ENCODE measurements around the gene CACNA1E.

CACNA1E gene

GRCh38 chr1:181496759-181497158 lies 13.4 kb downstream of the CACNA1E start:
- H3K9ac ChIP-seq (ENCODE audit: low read length in 5 of 5), result no peak overlapping the region
- H3K27ac ChIP-seq (ENCODE audit: low read depth, low read length), result no peak overlapping the region
- H3K27me3 ChIP-seq (ENCODE audit: control insufficient read depth in 5 of 5, insufficient read depth in 4 of 5, low read length in 5 of 5), result peaks cover 4 to 32% (median 23%) of the 10 kb centered on the region in 5 donors
- peaks cover 0 to 6% (median 0%) of the 10 kb centered on the region in 5 donors for H3K4me1 ChIP-seq (ENCODE audit: control insufficient read depth in 5 of 5, insufficient read depth in 5 of 5, low read length in 5 of 5)
- H3K36me3 ChIP-seq (ENCODE audit: control insufficient read depth in 5 of 5, insufficient read depth in 5 of 5, low read length in 5 of 5), result no peaks in the 10 kb centered on the region
- H3K9me3 ChIP-seq (ENCODE audit: control insufficient read depth in 5 of 5, low read length in 5 of 5), result no peaks in the 10 kb centered on the region
- H3K4me3 ChIP-seq (ENCODE audit: low read depth in 1 of 5, low read length in 5 of 5), result no peak overlapping the region

GRCh38 chr1:181497870-181498269 lies 14.6 kb downstream of the CACNA1E start:
- H3K4me1 ChIP-seq (ENCODE audit: control insufficient read depth in 5 of 5, insufficient read depth in 5 of 5, low read length in 5 of 5), result peaks cover 0 to 7% (median 2%) of the 10 kb centered on the region in 5 donors
- H3K9ac ChIP-seq (ENCODE audit: low read length in 5 of 5), result no peak overlapping the region
- no peak overlapping the region for H3K27ac ChIP-seq (ENCODE audit: low read depth, low read length)
- no peaks in the 10 kb centered on the region for H3K9me3 ChIP-seq (ENCODE audit: control insufficient read depth in 5 of 5, low read length in 5 of 5)
- H3K36me3 ChIP-seq (ENCODE audit: control insufficient read depth in 5 of 5, insufficient read depth in 5 of 5, low read length in 5 of 5), result no peaks in the 10 kb centered on the region
- peaks cover 4 to 25% (median 23%) of the 10 kb centered on the region in 5 donors for H3K27me3 ChIP-seq (ENCODE audit: control insufficient read depth in 5 of 5, insufficient read depth in 4 of 5, low read length in 5 of 5)
- no peak overlapping the region for H3K4me3 ChIP-seq (ENCODE audit: low read depth in 1 of 5, low read length in 5 of 5)

GRCh38 chr1:181499825-181500224 lies 16.5 kb downstream of the CACNA1E start:
- Histone ChIP-seq H3K27ac (ENCODE audit: low read depth, low read length) (no peak overlapping the region), H3K9me3 (ENCODE audit: control insufficient read depth in 5 of 5, low read length in 5 of 5) (no peaks in the 10 kb centered on the region), H3K27me3 (ENCODE audit: control insufficient read depth in 5 of 5, insufficient read depth in 4 of 5, low read length in 5 of 5) (peaks cover 4 to 28% (median 17%) of the 10 kb centered on the region in 5 donors), H3K4me1 (ENCODE audit: control insufficient read depth in 5 of 5, insufficient read depth in 5 of 5, low read length in 5 of 5) (peaks cover 0 to 14% (median 4%) of the 10 kb centered on the region in 5 donors), H3K4me3 (ENCODE audit: low read depth in 1 of 5, low read length in 5 of 5) (no peak overlapping the region), H3K36me3 (ENCODE audit: control insufficient read depth in 5 of 5, insufficient read depth in 5 of 5, low read length in 5 of 5) (no peaks in the 10 kb centered on the region), H3K9ac (ENCODE audit: low read length in 5 of 5) (no peak overlapping the region)

- Histone ChIP-seq H3K36me3 (ENCODE audit: control insufficient read depth in 5 of 5, insufficient read depth in 5 of 5, low read length in 5 of 5) (no peaks in the 10 kb centered on the region), H3K9me3 (ENCODE audit: control insufficient read depth in 5 of 5, low read length in 5 of 5) (no peaks in the 10 kb centered on the region), H3K9ac (ENCODE audit: low read length in 5 of 5) (no peak overlapping the region), H3K4me3 (ENCODE audit: low read depth in 1 of 5, low read length in 5 of 5) (no peak overlapping the region), H3K27ac (ENCODE audit: low read depth, low read length) (no peak overlapping the region), H3K27me3 (ENCODE audit: control insufficient read depth in 5 of 5, insufficient read depth in 4 of 5, low read length in 5 of 5) (peaks cover 4 to 26% (median 12%) of the 10 kb centered on the region in 5 donors), H3K4me1 (ENCODE audit: control insufficient read depth in 5 of 5, insufficient read depth in 5 of 5, low read length in 5 of 5) (peaks cover 0 to 14% (median 4%) of the 10 kb centered on the region in 5 donors)
These were observed 17.3 kb downstream of the CACNA1E start for GRCh38 chr1:181500636-181501035.

- H3K9me3 ChIP-seq (ENCODE audit: control insufficient read depth in 5 of 5, low read length in 5 of 5), result no peaks in the 10 kb centered on the region
- no peak overlapping the region for H3K9ac ChIP-seq (ENCODE audit: low read length in 5 of 5)
- H3K36me3 ChIP-seq (ENCODE audit: control insufficient read depth in 5 of 5, insufficient read depth in 5 of 5, low read length in 5 of 5), result no peaks in the 10 kb centered on the region
- H3K27ac ChIP-seq (ENCODE audit: low read depth, low read length), result no peak overlapping the region
- H3K4me1 ChIP-seq (ENCODE audit: control insufficient read depth in 5 of 5, insufficient read depth in 5 of 5, low read length in 5 of 5), result peaks cover 0 to 14% (median 4%) of the 10 kb centered on the region in 5 donors
- H3K27me3 ChIP-seq (ENCODE audit: control insufficient read depth in 5 of 5, insufficient read depth in 4 of 5, low read length in 5 of 5), result peaks cover 4 to 26% (median 12%) of the 10 kb centered on the region in 5 donors
- no peak overlapping the region for H3K4me3 ChIP-seq (ENCODE audit: low read depth in 1 of 5, low read length in 5 of 5)
These were observed 18.3 kb downstream of the CACNA1E start for GRCh38 chr1:181501612-181502011.

- Histone ChIP-seq H3K27ac (ENCODE audit: low read depth, low read length) (no peak overlapping the region), H3K4me1 (ENCODE audit: control insufficient read depth in 5 of 5, insufficient read depth in 5 of 5, low read length in 5 of 5) (peaks cover 0 to 14% (median 4%) of the 10 kb centered on the region in 5 donors), H3K4me3 (ENCODE audit: low read depth in 1 of 5, low read length in 5 of 5) (no peak overlapping the region), H3K27me3 (ENCODE audit: control insufficient read depth in 5 of 5, insufficient read depth in 4 of 5, low read length in 5 of 5) (peaks cover 6 to 27% (median 12%) of the 10 kb centered on the region in 5 donors), H3K36me3 (ENCODE audit: control insufficient read depth in 5 of 5, insufficient read depth in 5 of 5, low read length in 5 of 5) (no peaks in the 10 kb centered on the region), H3K9me3 (ENCODE audit: control insufficient read depth in 5 of 5, low read length in 5 of 5) (no peaks in the 10 kb centered on the region), H3K9ac (ENCODE audit: low read length in 5 of 5) (no peak overlapping the region)
These were observed 20.0 kb downstream of the CACNA1E start for GRCh38 chr1:181503171-181503810.

- H3K9me3 ChIP-seq (ENCODE audit: control insufficient read depth in 5 of 5, low read length in 5 of 5), result no peaks in the 10 kb centered on the region
- peaks cover 12 to 30% (median 18%) of the 10 kb centered on the region in 5 donors for H3K27me3 ChIP-seq (ENCODE audit: control insufficient read depth in 5 of 5, insufficient read depth in 4 of 5, low read length in 5 of 5)
- peaks cover 0 to 14% (median 4%) of the 10 kb centered on the region in 5 donors for H3K4me1 ChIP-seq (ENCODE audit: control insufficient read depth in 5 of 5, insufficient read depth in 5 of 5, low read length in 5 of 5)
- H3K36me3 ChIP-seq (ENCODE audit: control insufficient read depth in 5 of 5, insufficient read depth in 5 of 5, low read length in 5 of 5), result no peaks in the 10 kb centered on the region
- H3K4me3 ChIP-seq (ENCODE audit: low read depth in 1 of 5, low read length in 5 of 5), result no peak overlapping the region
- no peak overlapping the region for H3K9ac ChIP-seq (ENCODE audit: low read length in 5 of 5)
- no peak overlapping the region for H3K27ac ChIP-seq (ENCODE audit: low read depth, low read length)
These were observed 21.1 kb downstream of the CACNA1E start for GRCh38 chr1:181504399-181504842.

GRCh38 chr1:181506563-181507353 lies 23.4 kb downstream of the CACNA1E start:
- no peaks in the 10 kb centered on the region for H3K9me3 ChIP-seq (ENCODE audit: control insufficient read depth in 5 of 5, low read length in 5 of 5)
- peaks cover 15 to 36% (median 17%) of the 10 kb centered on the region in 5 donors for H3K27me3 ChIP-seq (ENCODE audit: control insufficient read depth in 5 of 5, insufficient read depth in 4 of 5, low read length in 5 of 5)
- peaks cover 0 to 14% (median 4%) of the 10 kb centered on the region in 5 donors for H3K4me1 ChIP-seq (ENCODE audit: control insufficient read depth in 5 of 5, insufficient read depth in 5 of 5, low read length in 5 of 5)
- H3K27ac ChIP-seq (ENCODE audit: low read depth, low read length), result no peak overlapping the region
- H3K4me3 ChIP-seq (ENCODE audit: low read depth in 1 of 5, low read length in 5 of 5), result no peak overlapping the region
- H3K9ac ChIP-seq (ENCODE audit: low read length in 5 of 5), result no peak overlapping the region
- no peaks in the 10 kb centered on the region for H3K36me3 ChIP-seq (ENCODE audit: control insufficient read depth in 5 of 5, insufficient read depth in 5 of 5, low read length in 5 of 5)

GRCh38 chr1:181508486-181509165 lies 25.3 kb downstream of the CACNA1E start:
- no peaks in the 10 kb centered on the region for H3K36me3 ChIP-seq (ENCODE audit: control insufficient read depth in 5 of 5, insufficient read depth in 5 of 5, low read length in 5 of 5)
- no peaks in the 10 kb centered on the region for H3K9me3 ChIP-seq (ENCODE audit: control insufficient read depth in 5 of 5, low read length in 5 of 5)
- no peak overlapping the region for H3K27ac ChIP-seq (ENCODE audit: low read depth, low read length)
- peaks cover 0 to 6% (median 0%) of the 10 kb centered on the region in 5 donors for H3K4me1 ChIP-seq (ENCODE audit: control insufficient read depth in 5 of 5, insufficient read depth in 5 of 5, low read length in 5 of 5)
- peaks cover 16 to 34% (median 18%) of the 10 kb centered on the region in 5 donors for H3K27me3 ChIP-seq (ENCODE audit: control insufficient read depth in 5 of 5, insufficient read depth in 4 of 5, low read length in 5 of 5)
- no peak overlapping the region for H3K9ac ChIP-seq (ENCODE audit: low read length in 5 of 5)
- H3K4me3 ChIP-seq (ENCODE audit: low read depth in 1 of 5, low read length in 5 of 5), result no peak overlapping the region

Data from subcutaneous abdominal adipose tissue (tissue), 5 donors.